ENCODE data around the gene F2R. TPM values are rescaled to one million over a fixed set of nuclear protein-coding genes. Genes with fewer than 3 reads are reported as not detected.

F2R gene
- total and polyA plus RNA-seq, 2 of the 13 experiments (the other 11 are each of a cell fraction or from before 2014, with no cell fraction given), result 8.3 to 12.3 TPM

GRCh38 chr5:76746677-76747076, 30.8 kb downstream of the F2R start:
- H3K4me2 ChIP-seq (ENCODE audit: low read depth, low read length), result no peak overlapping the region
- no peak for DNase-seq (ENCODE audit: low spot score)
- WGBS (ENCODE audit: low lambda C conversion rate), result 0% methylated on average over 2 of the region's 2 CpGs
- H2AFZ ChIP-seq (ENCODE audit: low read length), result no peak overlapping the region
- no peaks in the 10 kb centered on the region for H3K36me3 ChIP-seq (replicated peaks in 1 of 2; ENCODE audit: control insufficient read depth in 1 of 2, insufficient read depth in 2 of 2, low read length in 2 of 2)
- no TSS peak for BruUV-seq (replicated peaks)
- no peak overlapping the region for H3K27ac ChIP-seq (ENCODE audit: extremely low read length, insufficient read depth, low read length)
- ATAC-seq, result no peak
- no peak for FAIRE-seq
- CTCF ChIA-PET (ENCODE audit: low intra/inter-chr PET ratio, low total read pairs), result no interaction called here
- in situ Hi-C loops (cut with HindIII; ENCODE audit: extremely low pct_ligation_motif_present, low pct_unique_long_range_greater_than_20kb), result no loop called here
- intact Hi-C loops (cut with micrococcal nuclease; ENCODE audit: unreplicated experiment), result loop anchor here (5.0 kb wide), 1 partner anchor 1464 kb away; no protein-coding TSS in a partner anchor
- POLR2A ChIA-PET, result no interaction called here
- no peak overlapping the region for H3K9ac ChIP-seq (ENCODE audit: insufficient read depth, low read depth, low read length)
- H3K9me3 ChIP-seq (ENCODE audit: low read length), result no peaks in the 10 kb centered on the region
- H3K4me3 ChIP-seq (replicated peaks in 1 of 3; ENCODE audit: insufficient read depth in 1 of 3, low read depth in 2 of 3, low read length in 3 of 3), result no peak overlapping the region
- H3K4me1 ChIP-seq (ENCODE audit: insufficient read depth, low read length), result peaks cover 7% of the 10 kb centered on the region
- H3K79me2 ChIP-seq (ENCODE audit: insufficient read depth, low read length), result no peaks in the 10 kb centered on the region
- no peaks in the 10 kb centered on the region for H4K20me1 ChIP-seq (ENCODE audit: insufficient read depth, low read length)
- peaks cover 1 to 4% of the 10 kb centered on the region in 2 experiments; a peak in 3 of 5 replicates for H3K27me3 ChIP-seq (ENCODE audit: control insufficient read depth in 1 of 2, insufficient read depth in 2 of 2, low read length in 2 of 2)
- TF ChIP-seq AGO2 (optimal IDR thresholded peaks at IDR 0.05; ENCODE audit: low read depth, low read length) (no peak), ATF3 (CRISPR knock-in tag; IDR thresholded peaks at IDR 0.05) (no peak), CENPX (CRISPR knock-in tag; IDR thresholded peaks at IDR 0.05) (no peak), ZEB1 (IDR thresholded peaks at IDR 0.05; ENCODE audit: insufficient replicate concordance, low read depth) (no peak), ZSCAN21 (CRISPR knock-in tag; IDR thresholded peaks at IDR 0.05; ENCODE audit: borderline replicate concordance) (no peak), THAP8 (CRISPR knock-in tag; IDR thresholded peaks at IDR 0.05; ENCODE audit: borderline replicate concordance) (no peak), ZFP82 (CRISPR knock-in tag; IDR thresholded peaks at IDR 0.05; ENCODE audit: borderline replicate concordance) (no peak), ZNF414 (CRISPR knock-in tag; IDR thresholded peaks at IDR 0.05) (no peak), SNAPC5 (CRISPR knock-in tag; IDR thresholded peaks at IDR 0.05; ENCODE audit: borderline replicate concordance) (no peak), ZNF777 (CRISPR knock-in tag; IDR thresholded peaks at IDR 0.05) (no peak)
